PFSK-1 (cell line): ENCODE data around the gene FAM3A.

Source experiments
- POLR2AphosphoS5 ChIP-seq: IDR thresholded peaks from 2 replicates; pipeline ENCODE4 v1.6.1; 2012; ENCODE audit warnings: low read depth, mild to moderate bottlenecking, control low read depth, low read length, moderate library complexity
- SIN3A ChIP-seq: IDR thresholded peaks from 2 replicates; pipeline ENCODE4 v1.6.1; 2012; ENCODE audit warnings: mild to moderate bottlenecking, low read length, moderate library complexity, borderline replicate concordance; ENCODE audit not compliant: insufficient read depth
- TF ChIP-seq, protein P1 (sequence below), 2 experiments: IDR thresholded peaks; 2 replicates each; pipeline versions ENCODE4 v1.6.1 to v1.8.0; 2011 to 2012; ENCODE audit warnings: low read depth in 2 of 2, low read length in 2 of 2, control low read depth in 1 of 2, inconsistent platforms in 1 of 2, mild to moderate bottlenecking in 1 of 2, moderate library complexity in 1 of 2; ENCODE audit not compliant: insufficient read depth in 1 of 2

DNA sequence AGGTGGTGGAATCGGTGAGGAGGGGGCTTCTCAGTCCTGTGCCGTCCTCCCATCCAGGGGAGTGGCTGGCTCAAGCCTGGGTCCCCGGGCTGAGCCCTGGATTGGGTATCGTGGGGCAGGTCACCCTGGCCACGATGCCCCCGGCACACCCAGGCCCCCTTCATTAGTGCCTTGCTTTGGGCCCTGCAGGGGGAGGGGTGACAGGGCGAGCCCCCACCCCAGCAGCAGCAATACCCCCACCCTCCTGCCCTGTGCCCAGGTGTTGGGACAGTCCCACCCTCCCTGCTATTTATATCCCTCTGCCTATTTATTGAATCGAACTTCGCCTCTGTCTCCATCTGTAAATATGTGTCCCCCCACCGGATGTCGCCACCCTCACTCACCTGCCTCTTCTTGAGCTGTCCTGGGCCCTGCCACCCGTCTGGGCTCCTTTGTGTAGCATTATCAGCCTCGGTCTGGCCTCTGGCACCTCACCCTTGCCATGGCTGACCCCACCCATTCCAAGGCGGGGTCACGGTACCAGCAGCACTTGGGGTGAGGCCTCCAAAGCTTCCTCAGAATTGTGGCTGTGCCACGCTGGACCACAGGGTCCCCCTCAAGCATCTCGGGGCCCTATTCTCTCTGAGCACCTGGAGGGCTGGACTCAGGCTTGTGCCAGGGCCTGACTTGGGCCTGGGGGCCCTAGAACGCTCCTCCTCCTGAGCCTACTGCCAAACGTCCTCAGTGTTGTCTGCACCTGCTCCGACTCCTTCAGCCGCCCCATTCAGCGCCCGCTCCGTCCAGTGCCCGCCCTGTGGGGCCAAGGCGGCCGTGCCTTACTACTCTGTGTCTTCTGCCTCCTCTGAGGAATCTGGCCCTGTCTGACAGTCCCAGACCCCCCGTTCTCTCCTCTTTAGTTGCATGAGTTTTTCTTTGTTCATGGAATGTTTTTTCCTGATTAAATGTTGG, 43.1 kb downstream of the FAM3A start:
- no peak for TF ChIP-seq SIN3A
- TF ChIP-seq POLR2AphosphoS5: no peak
- TF ChIP-seq, protein P1, sequence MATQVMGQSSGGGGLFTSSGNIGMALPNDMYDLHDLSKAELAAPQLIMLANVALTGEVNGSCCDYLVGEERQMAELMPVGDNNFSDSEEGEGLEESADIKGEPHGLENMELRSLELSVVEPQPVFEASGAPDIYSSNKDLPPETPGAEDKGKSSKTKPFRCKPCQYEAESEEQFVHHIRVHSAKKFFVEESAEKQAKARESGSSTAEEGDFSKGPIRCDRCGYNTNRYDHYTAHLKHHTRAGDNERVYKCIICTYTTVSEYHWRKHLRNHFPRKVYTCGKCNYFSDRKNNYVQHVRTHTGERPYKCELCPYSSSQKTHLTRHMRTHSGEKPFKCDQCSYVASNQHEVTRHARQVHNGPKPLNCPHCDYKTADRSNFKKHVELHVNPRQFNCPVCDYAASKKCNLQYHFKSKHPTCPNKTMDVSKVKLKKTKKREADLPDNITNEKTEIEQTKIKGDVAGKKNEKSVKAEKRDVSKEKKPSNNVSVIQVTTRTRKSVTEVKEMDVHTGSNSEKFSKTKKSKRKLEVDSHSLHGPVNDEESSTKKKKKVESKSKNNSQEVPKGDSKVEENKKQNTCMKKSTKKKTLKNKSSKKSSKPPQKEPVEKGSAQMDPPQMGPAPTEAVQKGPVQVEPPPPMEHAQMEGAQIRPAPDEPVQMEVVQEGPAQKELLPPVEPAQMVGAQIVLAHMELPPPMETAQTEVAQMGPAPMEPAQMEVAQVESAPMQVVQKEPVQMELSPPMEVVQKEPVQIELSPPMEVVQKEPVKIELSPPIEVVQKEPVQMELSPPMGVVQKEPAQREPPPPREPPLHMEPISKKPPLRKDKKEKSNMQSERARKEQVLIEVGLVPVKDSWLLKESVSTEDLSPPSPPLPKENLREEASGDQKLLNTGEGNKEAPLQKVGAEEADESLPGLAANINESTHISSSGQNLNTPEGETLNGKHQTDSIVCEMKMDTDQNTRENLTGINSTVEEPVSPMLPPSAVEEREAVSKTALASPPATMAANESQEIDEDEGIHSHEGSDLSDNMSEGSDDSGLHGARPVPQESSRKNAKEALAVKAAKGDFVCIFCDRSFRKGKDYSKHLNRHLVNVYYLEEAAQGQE (IDR thresholded peaks at IDR 0.05; ENCODE audit: insufficient read depth in 1 of 2, low read depth in 2 of 2, low read length in 2 of 2): no peak
